Measurements from ENCODE around the gene REST.
A peak's percentile ranks its signal among the peaks of the same experiment; 100 is the strongest.

REST gene

GRCh38 chr4:56976837-56977320 is 69.2 kb downstream of the REST start:
- peaks cover 29% of the 10 kb centered on the region for H3K36me3 Mint-ChIP-seq (ENCODE audit: low read depth)
- peaks cover 4% of the 10 kb centered on the region for H3K27me3 Mint-ChIP-seq (ENCODE audit: low read depth, poor library complexity)
- H3K27ac Mint-ChIP-seq, result peak overlapping the region; percentile 99
- DNase-seq, result peak; percentile 55
- H3K4me1 Mint-ChIP-seq, result peaks cover 46% of the 10 kb centered on the region
- no peak for TF ChIP-seq CTCF (IDR thresholded peaks at IDR 0.05)
- peak overlapping the region; percentile 100 for H3K4me3 Mint-ChIP-seq
- H3K9me3 Mint-ChIP-seq, result peaks cover 21% of the 10 kb centered on the region

GRCh38 chr4:56977321-56978012 is 69.8 kb downstream of the REST start, which contains the start of gene NOA1:
Gene NOA1 (minus strand): TSS chr4:56977606. CDS start chr4:56977585, 21 bp downstream.
- H3K27ac Mint-ChIP-seq, result peak within 1 kb of the TSS; percentile 99
- no peak for TF ChIP-seq CTCF (IDR thresholded peaks at IDR 0.05)
- H3K4me3 Mint-ChIP-seq, result peak within 1 kb of the TSS; percentile 100
- DNase-seq, result peak; percentile 97
- peaks cover 16% of the 10 kb centered on the region for H3K9me3 Mint-ChIP-seq
- peaks cover 26% of the 10 kb centered on the region for H3K36me3 Mint-ChIP-seq (ENCODE audit: low read depth)
- H3K27me3 Mint-ChIP-seq (ENCODE audit: low read depth, poor library complexity), result peaks cover 4% of the 10 kb centered on the region
- peaks cover 50% of the 10 kb centered on the region for H3K4me1 Mint-ChIP-seq

GRCh38 chr4:56978750-56979303 is 71.1 kb downstream of the REST start, which contains the start of gene POLR2B:
Gene POLR2B (plus strand): TSS chr4:56978896. CDS start chr4:56978986, 90 bp downstream.
- H3K4me1 Mint-ChIP-seq, result peaks cover 52% of the 10 kb centered on the region
- DNase-seq, result peak; percentile 94
- peaks cover 4% of the 10 kb centered on the region for H3K27me3 Mint-ChIP-seq (ENCODE audit: low read depth, poor library complexity)
- peaks cover 17% of the 10 kb centered on the region for H3K36me3 Mint-ChIP-seq (ENCODE audit: low read depth)
- no peak for TF ChIP-seq CTCF (IDR thresholded peaks at IDR 0.05)
- H3K4me3 Mint-ChIP-seq, result peak within 1 kb of the TSS; percentile 100
- H3K9me3 Mint-ChIP-seq, result peaks cover 3% of the 10 kb centered on the region
- H3K27ac Mint-ChIP-seq, result peak within 1 kb of the TSS; percentile 100

GRCh38 chr4:56979421-56980072 is 71.8 kb downstream of the REST start:
- no peak for TF ChIP-seq CTCF (IDR thresholded peaks at IDR 0.05)
- peaks cover 48% of the 10 kb centered on the region for H3K4me1 Mint-ChIP-seq
- H3K4me3 Mint-ChIP-seq, result peak overlapping the region; percentile 100
- peak overlapping the region; percentile 100 for H3K27ac Mint-ChIP-seq
- peak; percentile 33 for DNase-seq
- peaks cover 4% of the 10 kb centered on the region for H3K27me3 Mint-ChIP-seq (ENCODE audit: low read depth, poor library complexity)
- no peaks in the 10 kb centered on the region for H3K9me3 Mint-ChIP-seq
- peaks cover 12% of the 10 kb centered on the region for H3K36me3 Mint-ChIP-seq (ENCODE audit: low read depth)

GRCh38 chr4:56981795-56982201 is 74.1 kb downstream of the REST start:
- H3K9me3 Mint-ChIP-seq, result no peaks in the 10 kb centered on the region

More at GRCh38 chr4:56981795-56982201, 74.1 kb downstream of the REST start:
- peaks cover 39% of the 10 kb centered on the region for H3K4me1 Mint-ChIP-seq
- H3K27ac Mint-ChIP-seq, result peak overlapping the region; percentile 16
- peak overlapping the region; percentile 7 for H3K4me3 Mint-ChIP-seq
- TF ChIP-seq CTCF (IDR thresholded peaks at IDR 0.05), result no peak
- no peak for DNase-seq
- H3K27me3 Mint-ChIP-seq (ENCODE audit: low read depth, poor library complexity), result peaks cover 4% of the 10 kb centered on the region
- H3K36me3 Mint-ChIP-seq (ENCODE audit: low read depth), result peaks cover 26% of the 10 kb centered on the region
